Right lobe of liver (tissue), 6 donors: Measurements from ENCODE around the gene MIEF1. TPM values are rescaled to one million over a fixed set of nuclear protein-coding genes. Genes with fewer than 3 reads are reported as not detected.

ENCODE experiments used
- ATAC-seq, 4 donors: fragments of 200-7000 bp; cut with Tn5 transposase; one replicate each; pipeline ENCODE4 v1.9.1; 2020; ENCODE audit warnings: mild to moderate bottlenecking in 4 of 4, moderate library complexity in 4 of 4
- DNase-seq, 3 donors: peaks; one replicate each; pipeline ENCODE4 v3.0.0-alpha.2; 2020
- H3K27ac ChIP-seq, 3 donors: fragments of 200-600 bp; one replicate each; pipeline ENCODE4 v1.8.0; 2022
- H3K27me3 ChIP-seq, 2 donors: fragments of 200-600 bp; one replicate each; pipeline ENCODE4 v1.8.0; 2022
- H3K36me3 ChIP-seq, 4 donors: fragments of 200-600 bp; sonication (generic) in 1 of 4; one replicate each; pipeline versions ENCODE4 v1.5.1 to v1.8.0; 2017 to 2022; ENCODE audit warnings: control low read depth in 1 of 4
- H3K4me1 ChIP-seq, 4 donors: fragments of 200-600 bp; sonication (generic) in 1 of 4; one replicate each; pipeline versions ENCODE4 v1.5.1 to v1.8.0; 2017 to 2022; ENCODE audit warnings: control low read depth in 1 of 4
- H3K4me3 ChIP-seq, 3 donors: fragments of 200-600 bp; one replicate each; pipeline ENCODE4 v1.8.0; 2022
- H3K9me3 ChIP-seq, 4 donors: fragments of 200-600 bp; sonication (generic) in 1 of 4; one replicate each; pipeline versions ENCODE4 v1.5.1 to v1.8.0; 2017 to 2022; ENCODE audit warnings: control low read depth in 1 of 4
- CTCF ChIP-seq, 4 donors: fragments of 200-600 bp in 3 of 4; fragments of 450-650 bp in 1 of 4; IDR thresholded peaks; one replicate each; pipeline versions ENCODE4 v1.5.1 to v1.8.0; 2016 to 2022; ENCODE audit warnings: antibody characterized with exemption in 4 of 4, mild to moderate bottlenecking in 2 of 4
- POLR2A ChIP-seq: fragments of 450-650 bp; IDR thresholded peaks from one replicate; pipeline ENCODE4 v1.6.1; 2017; ENCODE audit warnings: antibody characterized with exemption, mild to moderate bottlenecking
- WGBS: methylation state at CpG from one replicate; pipeline ENCODE4 v1.1.6; 2018; ENCODE audit warnings: low coverage, low lambda C conversion rate; ENCODE audit not compliant: insufficient coverage; ENCODE audit errors: missing lambda C conversion rate; 5-methylcytosine and 5-hydroxymethylcytosine counted together
- intact Hi-C, 2 donors: fragments of 100-400 bp; cut with DNase I; formaldehyde crosslinking; loops; one replicate each; pipeline versions ENCODE4 v1.11.2 to v1.14.1; 2022
- total RNA-seq, 6 experiments: library from RNA; depleted of rRNA in 2 of 6; stranded (reverse); fragments of >200 nt in 2 of 6; fragmentation: NEBNext Ultra II Directional in 3 of 6; extraction: Animal tissue kit (Norgen Biotek cat#: 25700) in 3 of 6; gene quantifications; one replicate each; pipeline versions ENCODE4 v1.1.0 to v1.2.4, GENCODE V29; 2016 to 2023
- donor health status: DM: no; HTN: yes; CAD: no.
- donor health status: DM: no; HTN: no; CAD: no.
- donor health status: DM: no; HTN: no; CAD: no.
- donor health status: DM: no; HTN: yes; CAD: no.
- donor health status: DM: no; HTN: yes; CAD: no.

MIEF1 gene
- total RNA-seq, 6 experiments from 2014 or later: 17.4 to 24.4 (median 21.5) TPM

DNA sequence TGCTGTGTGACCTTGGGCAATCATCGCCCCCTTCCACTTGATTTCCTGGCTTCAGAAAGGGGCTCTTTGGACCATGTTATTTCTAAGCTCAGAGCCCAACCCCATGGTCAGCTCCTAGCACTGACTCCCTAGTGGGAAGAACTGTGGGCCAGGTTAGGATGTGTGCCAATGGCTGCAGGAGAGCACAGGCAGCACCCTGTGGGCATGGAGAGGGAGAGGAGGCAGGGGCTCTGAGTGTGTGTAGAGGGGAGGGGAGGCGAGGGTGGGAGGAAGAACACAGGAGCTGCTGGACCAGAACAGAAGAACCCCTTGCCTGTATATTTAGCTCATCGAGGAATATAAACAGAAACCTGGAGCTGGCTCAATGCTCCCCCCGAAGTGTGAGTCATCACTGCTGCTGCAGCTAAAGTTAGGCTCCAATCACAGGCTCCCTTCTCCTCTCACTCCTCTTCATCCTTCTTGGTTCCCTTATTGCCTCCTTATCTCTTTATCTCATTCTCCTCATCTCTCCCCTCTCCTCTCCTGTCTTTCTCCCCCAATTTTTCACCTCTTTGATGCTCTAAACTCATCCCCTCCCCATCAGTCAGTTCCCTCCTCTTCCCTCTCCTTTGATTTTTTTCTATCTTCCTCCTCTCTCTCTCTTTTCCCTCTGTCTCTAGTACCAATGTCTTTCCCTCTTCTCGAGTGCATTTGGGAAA lies 44.9 kb downstream of the MIEF1 start:
- H3K4me1 ChIP-seq: no peaks in the 10 kb centered on the region
- 31% methylated on average over 3 of the region's 5 CpGs for WGBS
- no peak overlapping the region for H3K4me3 ChIP-seq
- H3K9me3 ChIP-seq: no peaks in the 10 kb centered on the region
- ATAC-seq (no peak), DNase-seq (no peak)
- H3K36me3 ChIP-seq: no peaks in the 10 kb centered on the region
- no peak overlapping the region for H3K27ac ChIP-seq
- intact Hi-C loops: no loop called here
- peaks cover 0 to 14% of the 10 kb centered on the region in 2 donors for H3K27me3 ChIP-seq
- TF ChIP-seq POLR2A (no peak), CTCF (IDR thresholded peaks at IDR 0.05) (no peak)

DNA sequence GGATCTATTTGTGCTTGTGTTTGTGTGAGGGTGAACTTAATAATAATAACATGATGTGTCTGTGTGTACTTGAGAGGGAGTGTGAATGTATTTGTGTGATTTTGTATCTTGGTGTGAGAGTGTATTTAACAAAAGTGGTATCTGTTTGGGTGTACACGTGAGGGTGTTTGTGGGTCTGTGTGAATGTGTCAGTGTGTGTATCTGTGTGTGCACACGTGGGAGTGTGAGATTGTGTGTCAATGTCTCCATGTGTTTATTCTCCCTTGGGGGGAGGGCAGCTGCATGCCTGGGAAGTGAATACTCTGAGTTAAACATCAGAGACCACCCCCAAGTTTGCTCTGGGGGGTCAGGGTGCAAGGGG lies 45.5 kb downstream of the MIEF1 start:
- intact Hi-C loops: no loop called here
- Histone ChIP-seq H3K36me3 (no peaks in the 10 kb centered on the region), H3K4me3 (no peak overlapping the region), H3K27me3 (peaks cover 0 to 14% of the 10 kb centered on the region in 2 donors), H3K27ac (no peak overlapping the region), H3K4me1 (no peaks in the 10 kb centered on the region), H3K9me3 (no peaks in the 10 kb centered on the region)
- DNase-seq (no peak), ATAC-seq (no peak)
- 23% methylated on average over 2 of the region's 2 CpGs for WGBS
- TF ChIP-seq POLR2A: no peak
- no peak for TF ChIP-seq CTCF (IDR thresholded peaks at IDR 0.05)

DNA sequence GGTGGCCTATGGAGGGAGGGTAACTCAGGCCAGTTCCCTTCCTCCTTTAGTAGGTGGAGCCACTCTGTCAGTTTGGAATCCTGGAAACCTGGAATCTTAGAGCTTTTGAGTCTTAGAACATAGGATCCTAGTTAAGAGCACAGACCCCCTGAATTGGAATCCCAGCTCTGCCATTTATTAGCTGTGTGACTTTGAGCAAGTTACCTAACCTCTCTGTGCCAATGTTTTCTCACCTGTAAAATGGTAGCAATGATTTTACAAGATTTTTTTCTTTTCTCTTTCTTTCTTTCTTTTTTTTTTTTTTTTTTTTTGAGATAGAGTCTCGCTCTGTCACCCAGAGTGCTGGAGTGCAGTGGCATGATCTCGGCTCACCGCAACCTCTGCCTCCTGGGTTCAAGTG lies 51.3 kb downstream of the MIEF1 start:
- intact Hi-C loops: no loop called here
- DNase-seq (no peak), ATAC-seq (no peak)
- 70% methylated on average over 2 of the region's 3 CpGs for WGBS
- peaks cover 0 to 5% (median 0%) of the 10 kb centered on the region in 4 donors for H3K4me1 ChIP-seq
- no peak overlapping the region for H3K4me3 ChIP-seq
- H3K27ac ChIP-seq: no peak overlapping the region
- H3K36me3 ChIP-seq: no peaks in the 10 kb centered on the region
- H3K9me3 ChIP-seq: no peaks in the 10 kb centered on the region
- peaks cover 5 to 7% of the 10 kb centered on the region in 2 donors for H3K27me3 ChIP-seq
- no peak for TF ChIP-seq CTCF (IDR thresholded peaks at IDR 0.05)
- no peak for TF ChIP-seq POLR2A

- intact Hi-C loops: no loop called here
- no peaks in the 10 kb centered on the region for H3K36me3 ChIP-seq
- 17% methylated on average over 1 of the region's 3 CpGs for WGBS
- peaks cover 5 to 7% of the 10 kb centered on the region in 2 donors for H3K27me3 ChIP-seq
- peaks cover 0 to 5% (median 0%) of the 10 kb centered on the region in 4 donors for H3K4me1 ChIP-seq
- DNase-seq: no peak
- H3K27ac ChIP-seq: no peak overlapping the region
- ATAC-seq: no peak
- no peaks in the 10 kb centered on the region for H3K9me3 ChIP-seq
- no peak for TF ChIP-seq CTCF (IDR thresholded peaks at IDR 0.05)
- no peak for TF ChIP-seq POLR2A
- H3K4me3 ChIP-seq: no peak overlapping the region
Measured at GRCh38 chr22:39554151-39554550, 52.1 kb downstream of the MIEF1 start.
